ENCODE data around the gene C19orf81. TPM values are rescaled to one million over a fixed set of nuclear protein-coding genes. Genes with fewer than 3 reads are reported as not detected.

C19orf81 gene
- total RNA-seq, 1 experiment from 2014 or later = 14.5 TPM

GRCh38 chr19:50659318-50660087 lies 10.3 kb downstream of the C19orf81 start:
- no peak for ATAC-seq
- H3K4me2 ChIP-seq (ENCODE audit: low read length) = peak overlapping the region; percentile 92
- no peak overlapping the region for H2AFZ ChIP-seq (ENCODE audit: low read depth, low read length, poor library complexity, severe bottlenecking)
- no peaks in the 10 kb centered on the region for H3K27me3 ChIP-seq (ENCODE audit: insufficient read depth, low read length)
- H3K27ac ChIP-seq (ENCODE audit: low read depth, low read length) = 0 out of 2 replicates have a peak overlapping the region, but pooled peaks have one; percentile 81
- H3K9me2 ChIP-seq (ENCODE audit: insufficient read depth) = no peaks in the 10 kb centered on the region
- ChIA-PET POLR2A (no interaction called here), RAD21 (ENCODE audit: low non-redundant PET in 1 of 2, low total read pairs in 2 of 2, uncharacterized antibody in 2 of 2, unreplicated experiment in 2 of 2) (no interaction called here), CTCF (no interaction called here)
- peak overlapping the region; percentile 11 to 74 for H3K4me3 ChIP-seq (replicated peaks in 1 of 2; ENCODE audit: low read depth in 1 of 2, low read length in 2 of 2)
- intact Hi-C loops (cut with micrococcal nuclease) = loop anchor here (5.0 to 10.0 kb wide), 2 partner anchors 125 to 292 kb away; partner anchors contain the start of gene NAPSA
- DNase-seq (ENCODE audit: low read depth, low spot score) = no peak
- H3K36me3 ChIP-seq (ENCODE audit: control insufficient read depth in 1 of 2, insufficient read depth in 2 of 2, low read length in 2 of 2) = no peaks in the 10 kb centered on the region
- H3K9ac ChIP-seq (ENCODE audit: low read length) = no peak overlapping the region
- TF ChIP-seq FOSL1 (IDR thresholded peaks at IDR 0.05; ENCODE audit: low read depth) (no peak), CTCF (IDR thresholded peaks at IDR 0.05 in 2 of 3, conservative IDR thresholded peaks at IDR 0.05 in 1 of 3; ENCODE audit: borderline replicate concordance in 1 of 3, insufficient read depth in 1 of 3, low read depth in 2 of 3, low read length in 2 of 3) (no peak), ATF3 (IDR thresholded peaks at IDR 0.05) (no peak), RAD21 (IDR thresholded peaks at IDR 0.05; ENCODE audit: low read depth) (no peak), CBX3 (IDR thresholded peaks at IDR 0.05; ENCODE audit: low read depth) (no peak), EZH2phosphoT487 (IDR thresholded peaks at IDR 0.05; ENCODE audit: borderline replicate concordance) (no peak), YY1 (IDR thresholded peaks at IDR 0.05; ENCODE audit: extremely low read depth, insufficient replicate concordance, low read depth, low read length) (no peak), ZBTB33 (IDR thresholded peaks at IDR 0.05; ENCODE audit: extremely low read depth, insufficient replicate concordance, low read length) (no peak), EZH2 (IDR thresholded peaks at IDR 0.05) (no peak), SP1 (IDR thresholded peaks at IDR 0.05; ENCODE audit: low read depth) (no peak), POLR2AphosphoS5 (IDR thresholded peaks at IDR 0.05; ENCODE audit: low read depth, low read length) (no peak), CEBPB (IDR thresholded peaks at IDR 0.05; ENCODE audit: low read depth) (no peak), JUND (IDR thresholded peaks at IDR 0.05) (no peak), ZFX (IDR thresholded peaks at IDR 0.05) (no peak), POLR2A (IDR thresholded peaks at IDR 0.05; ENCODE audit: borderline replicate concordance, extremely low read depth, insufficient read depth, insufficient read length) (no peak), SRF (IDR thresholded peaks at IDR 0.05; ENCODE audit: low read depth) (no peak), REST (IDR thresholded peaks at IDR 0.05; ENCODE audit: low read depth) (no peak), TCF7L2 (IDR thresholded peaks at IDR 0.05; ENCODE audit: borderline replicate concordance, extremely low read depth, insufficient read depth, insufficient read length) (no peak)
- H3K79me2 ChIP-seq (ENCODE audit: insufficient read depth, low read length) = no peaks in the 10 kb centered on the region
- no peaks in the 10 kb centered on the region for H3K9me3 ChIP-seq (ENCODE audit: control insufficient read depth in 1 of 2, insufficient read depth in 1 of 2, low read depth in 1 of 2, low read length in 2 of 2)
- no peaks in the 10 kb centered on the region for H4K20me1 ChIP-seq (ENCODE audit: insufficient read depth)
- BruUV-seq (replicated peaks) = no TSS peak
- H3K4me1 ChIP-seq (ENCODE audit: control insufficient read depth in 1 of 2, insufficient read depth in 2 of 2, low read length in 2 of 2) = peaks cover 0 to 27% of the 10 kb centered on the region in 2 experiments; a peak in 3 of 4 replicates

Data from HCT116 (cell line).